GM12891 (cell line): ENCODE data around the gene NOL3.
A peak's percentile ranks its signal among the peaks of the same experiment; 100 is the strongest.

Experiments
- DNase-seq: peaks from one replicate; pipeline ENCODE4 v3.0.0; 2011; ENCODE audit warnings: low spot score; ENCODE audit not compliant: insufficient read length
- FAIRE-seq: peaks from 2 replicates; lab custom pipeline; 2011; peaks lifted over from hg19 to GRCh38; lab: Jason Lieb, UNC
- PAX5 ChIP-seq: IDR thresholded peaks from 2 replicates; pipeline ENCODE4 v1.6.1; 2011; ENCODE audit warnings: low read length, moderate library complexity, mild to moderate bottlenecking; ENCODE audit not compliant: insufficient read depth, severe bottlenecking
- POLR2A ChIP-seq: IDR thresholded peaks from 2 replicates; pipeline ENCODE4 v1.6.1; 2011; ENCODE audit warnings: low read depth, low read length, control low read depth
- POLR2AphosphoS5 ChIP-seq: IDR thresholded peaks from 2 replicates; pipeline ENCODE4 v1.6.1; 2011; ENCODE audit warnings: low read depth, low read length, control low read depth
- POU2F2 ChIP-seq: IDR thresholded peaks from 2 replicates; pipeline ENCODE4 v1.6.1; 2011; ENCODE audit warnings: low read depth, mild to moderate bottlenecking, control low read depth, low read length, moderate library complexity
- SPI1 ChIP-seq: IDR thresholded peaks from 2 replicates; pipeline ENCODE4 v1.6.1; 2011; ENCODE audit warnings: low read depth, low read length, control low read depth
- TAF1 ChIP-seq: IDR thresholded peaks from 2 replicates; pipeline ENCODE4 v1.6.1; 2011; ENCODE audit warnings: low read depth, low read length, control low read depth

NOL3 gene

DNA sequence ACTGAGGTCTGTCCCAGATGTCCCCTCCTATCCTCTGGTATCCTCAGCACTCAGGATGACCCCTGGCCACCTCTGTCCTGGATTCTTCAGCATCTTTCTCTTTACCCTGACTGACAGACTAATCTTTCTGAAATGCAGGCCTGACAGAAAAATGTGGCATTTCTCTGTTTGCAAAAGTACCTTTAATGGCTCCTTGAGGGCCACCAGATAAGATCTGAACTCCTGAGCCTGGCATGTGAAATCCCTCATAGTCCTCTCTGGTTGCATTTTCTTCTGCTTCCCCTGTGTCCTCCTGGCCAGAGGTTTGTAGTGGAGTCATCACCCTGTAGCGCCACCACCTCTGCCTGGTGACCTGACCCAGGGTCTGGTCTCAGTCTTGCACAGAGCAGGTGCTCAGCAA lies 26.5 kb downstream of the NOL3 start:
- no peak for DNase-seq
- no peak for FAIRE-seq

GRCh38 chr16:67197704-67198103 lies 27.4 kb downstream of the NOL3 start:
- no peak for TF ChIP-seq TAF1
- TF ChIP-seq POLR2AphosphoS5, result 0 out of 2 replicates have a peak, but pooled peaks have one; percentile 49
- no peak for TF ChIP-seq PAX5
- DNase-seq (no peak), FAIRE-seq (no peak)

More for the DNA sequence above, 26.5 kb downstream of the NOL3 start:
- TF ChIP-seq POLR2AphosphoS5, result no peak
- no peak for TF ChIP-seq POLR2A
- TF ChIP-seq SPI1, result no peak
- TF ChIP-seq TAF1, result no peak
- TF ChIP-seq PAX5, result no peak
- no peak for TF ChIP-seq POU2F2

DNA sequence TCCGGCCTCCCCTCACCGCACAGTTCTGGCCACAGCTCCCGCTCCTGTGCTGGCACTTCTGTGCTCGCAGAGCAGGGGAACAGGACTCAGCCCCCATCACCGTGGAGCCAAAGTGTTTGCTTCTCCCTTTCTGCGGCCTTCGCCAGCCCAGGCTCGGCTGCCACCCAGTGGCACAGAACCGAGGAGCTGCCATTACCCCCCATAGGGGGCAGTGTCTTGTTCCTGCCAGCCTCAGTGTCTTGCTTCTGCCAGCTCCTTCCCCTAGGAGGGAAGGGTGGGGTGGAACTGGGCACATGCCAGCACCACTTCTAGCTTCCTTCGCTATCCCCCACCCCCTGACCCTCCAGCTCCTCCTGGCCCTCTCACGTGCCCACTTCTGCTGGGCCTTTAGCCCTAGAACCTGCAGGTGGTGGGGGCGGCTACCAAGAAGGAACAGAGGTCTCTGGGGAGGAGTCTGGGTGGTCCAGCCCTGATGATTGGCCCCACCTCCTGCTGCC lies 27.9 kb downstream of the NOL3 start:
- no peak for DNase-seq
- TF ChIP-seq POU2F2 (no peak), POLR2A (no peak), TAF1 (no peak), POLR2AphosphoS5 (no peak), SPI1 (no peak), PAX5 (no peak)
- no peak for FAIRE-seq

DNA sequence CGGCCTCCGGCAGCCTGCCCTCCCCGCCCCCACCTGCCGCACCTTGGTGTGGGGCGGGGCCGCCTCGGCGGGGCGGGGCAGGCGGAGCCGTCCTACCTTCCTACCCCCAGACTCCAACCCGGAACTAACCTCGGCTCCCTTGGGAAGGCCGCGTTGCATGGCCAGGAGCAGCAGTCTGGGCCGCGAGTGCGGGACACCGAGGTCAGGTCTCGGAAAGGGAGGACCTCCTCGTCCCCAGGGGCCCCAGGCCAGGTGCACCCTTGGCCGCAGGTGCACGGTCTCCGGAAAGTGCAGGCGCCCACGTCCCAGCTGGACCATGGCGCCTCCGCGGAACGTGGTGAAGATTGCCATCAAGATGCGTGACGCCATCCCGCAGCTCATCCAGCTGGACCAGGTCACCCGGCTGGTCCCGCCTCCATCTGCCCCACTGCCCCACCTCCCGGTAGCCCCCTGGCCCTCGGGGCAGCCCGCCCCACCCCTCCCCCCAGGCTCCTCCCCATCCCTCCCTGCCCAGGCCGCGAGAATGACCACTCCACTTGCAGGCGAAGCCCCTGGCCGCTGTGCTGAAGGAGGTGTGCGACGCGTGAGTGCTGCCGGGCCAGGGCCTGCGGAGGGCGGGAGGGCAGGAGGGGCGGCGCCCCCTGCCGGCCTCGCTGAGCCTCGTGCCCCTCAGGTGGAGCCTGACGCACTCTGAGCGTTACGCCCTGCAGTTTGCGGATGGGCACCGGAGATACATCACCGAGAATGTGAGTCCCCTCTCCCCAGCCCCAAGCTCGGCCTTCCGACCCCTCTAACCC lies 28.9 kb downstream of the NOL3 start, which contains the start of gene ELMO3:
ELMO3 (plus strand) TSS at position 121 of the 797 bp plus-strand sequence; CDS start at position 317, 196 bp downstream.
- DNase-seq (no peak), FAIRE-seq (peak; percentile 90)
- TF ChIP-seq SPI1, result no peak
- no peak for TF ChIP-seq POU2F2
- no peak for TF ChIP-seq TAF1
- no peak for TF ChIP-seq PAX5
- TF ChIP-seq POLR2A, result no peak
- no peak for TF ChIP-seq POLR2AphosphoS5

DNA sequence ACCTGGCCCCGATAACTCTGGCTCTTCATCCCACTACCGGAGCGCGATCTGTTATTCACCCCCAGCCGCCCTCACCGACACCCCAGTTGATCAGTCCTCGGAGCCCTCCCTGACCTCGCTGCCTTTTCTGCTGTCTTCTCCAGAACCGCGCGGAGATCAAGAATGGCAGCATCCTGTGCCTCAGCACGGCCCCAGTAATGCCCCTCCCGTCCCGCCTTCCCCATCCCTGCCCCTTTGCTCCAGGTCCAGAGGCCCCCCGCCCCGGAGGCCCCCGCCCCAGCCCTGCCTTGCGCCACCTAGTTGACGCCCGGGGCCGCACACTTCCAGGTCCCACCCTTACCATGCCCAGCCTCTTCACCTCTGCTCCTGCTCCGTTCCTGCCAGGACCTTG lies 29.5 kb downstream of the NOL3 start:
- TF ChIP-seq POLR2A (no peak), POLR2AphosphoS5 (no peak), POU2F2 (no peak), TAF1 (no peak), PAX5 (no peak), SPI1 (no peak)
- FAIRE-seq, result no peak
- no peak for DNase-seq

- TF ChIP-seq POLR2A, result no peak
- no peak for TF ChIP-seq POU2F2
- no peak; the same call in 1 of the 2 replicates for TF ChIP-seq POLR2AphosphoS5
- DNase-seq (no peak), FAIRE-seq (no peak)
These were observed 30.2 kb downstream of the NOL3 start for GRCh38 chr16:67200491-67200890.

GRCh38 chr16:67201411-67202345 lies 31.3 kb downstream of the NOL3 start:
- DNase-seq (no peak), FAIRE-seq (no peak)
- no peak for TF ChIP-seq POLR2A
- TF ChIP-seq PAX5, result no peak

DNA sequence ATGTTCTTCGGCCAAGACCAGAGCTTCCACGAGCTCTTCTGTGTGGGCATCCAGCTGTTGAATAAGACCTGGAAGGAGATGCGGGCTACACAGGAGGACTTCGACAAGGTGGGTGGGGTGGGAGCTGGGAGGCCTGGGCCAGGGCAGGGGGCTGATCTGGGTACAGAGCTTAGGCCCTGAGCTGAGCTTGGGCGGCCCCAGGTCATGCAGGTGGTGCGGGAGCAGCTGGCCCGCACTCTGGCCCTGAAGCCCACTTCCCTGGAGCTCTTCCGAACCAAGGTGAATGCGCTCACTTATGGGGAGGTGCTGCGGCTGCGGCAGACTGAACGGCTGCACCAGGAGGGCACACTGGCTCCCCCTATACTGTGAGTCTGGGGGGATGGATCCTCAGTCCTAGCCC lies 32.1 kb downstream of the NOL3 start:
- DNase-seq (no peak), FAIRE-seq (no peak)
- TF ChIP-seq POU2F2, result no peak
- TF ChIP-seq POLR2A, result no peak
- no peak for TF ChIP-seq PAX5
- TF ChIP-seq TAF1, result no peak
- no peak for TF ChIP-seq POLR2AphosphoS5
- no peak for TF ChIP-seq SPI1

GRCh38 chr16:67202956-67203493 lies 32.7 kb downstream of the NOL3 start:
- DNase-seq (no peak), FAIRE-seq (no peak)
- no peak for TF ChIP-seq POLR2AphosphoS5
- TF ChIP-seq POU2F2, result no peak
- TF ChIP-seq TAF1, result no peak
- TF ChIP-seq POLR2A, result no peak
- TF ChIP-seq SPI1, result no peak
- TF ChIP-seq PAX5, result no peak
